Tibial nerve (tissue), 4 donors: ENCODE measurements around the gene TMEM201. TPM values are rescaled to one million over a fixed set of nuclear protein-coding genes. Genes with fewer than 3 reads are reported as not detected.

Experiments used
- DNase-seq, 2 donors: peaks; one replicate each; pipeline ENCODE4 v3.0.0-alpha.2; 2019; ENCODE audit warnings: low spot score in 2 of 2
- H3K27ac ChIP-seq, 4 donors: fragments of 200-600 bp; sonication (generic) in 3 of 4; one replicate each; pipeline ENCODE4 v1.5.1; 2017 to 2019; ENCODE audit warnings: mild to moderate bottlenecking in 1 of 4
- H3K27me3 ChIP-seq, 2 donors: fragments of 200-600 bp; sonication (generic) in 1 of 2; one replicate each; pipeline versions ENCODE4 v1.5.1 to v1.6.0; 2017 to 2019
- H3K36me3 ChIP-seq, 3 donors: fragments of 200-600 bp; sonication (generic); one replicate each; pipeline ENCODE4 v1.5.1; 2018 to 2019
- H3K4me1 ChIP-seq, 4 donors: fragments of 200-600 bp; sonication (generic) in 3 of 4; one replicate each; pipeline ENCODE4 v1.5.1; 2017 to 2019
- H3K4me3 ChIP-seq, 4 donors: fragments of 200-600 bp; sonication (generic) in 3 of 4; one replicate each; pipeline ENCODE4 v1.5.1; 2017 to 2019; ENCODE audit warnings: mild to moderate bottlenecking in 1 of 4, moderate library complexity in 1 of 4
- H3K9me3 ChIP-seq, 4 donors: fragments of 200-600 bp; sonication (generic) in 3 of 4; one replicate each; pipeline ENCODE4 v1.5.1; 2017 to 2019
- EP300 ChIP-seq, 2 donors: sonication (generic); formaldehyde crosslinking; IDR thresholded peaks; one replicate each; pipeline ENCODE4 v1.6.1; 2017; ENCODE audit warnings: antibody characterized with exemption in 2 of 2, mild to moderate bottlenecking in 1 of 2
- POLR2A ChIP-seq, 2 donors: fragments of 450-650 bp; IDR thresholded peaks; one replicate each; pipeline ENCODE4 v1.6.1; 2017; ENCODE audit warnings: antibody characterized with exemption in 2 of 2, mild to moderate bottlenecking in 2 of 2, moderate library complexity in 2 of 2
- WGBS, 2 donors: methylation state at CpG; one replicate each; pipeline ENCODE4 v1.1.5; 2018; 5-methylcytosine and 5-hydroxymethylcytosine counted together
- total RNA-seq, 4 donors: library from RNA; depleted of rRNA; stranded (reverse); fragments of >200 nt; gene quantifications; one replicate each; pipeline ENCODE4 v1.1.0, GENCODE V29; 2016
- TF ChIP-seq, protein P1 (sequence below), 5 experiments: fragments of 200-600 bp in 3 of 5; fragments of 450-650 bp in 2 of 5; sonication (generic) in 3 of 5; IDR thresholded peaks; one replicate each; pipeline ENCODE4 v1.5.1; 2016 to 2019; ENCODE audit warnings: antibody characterized with exemption in 5 of 5, mild to moderate bottlenecking in 3 of 5, moderate library complexity in 2 of 5

The TMEM201 gene, protein sequence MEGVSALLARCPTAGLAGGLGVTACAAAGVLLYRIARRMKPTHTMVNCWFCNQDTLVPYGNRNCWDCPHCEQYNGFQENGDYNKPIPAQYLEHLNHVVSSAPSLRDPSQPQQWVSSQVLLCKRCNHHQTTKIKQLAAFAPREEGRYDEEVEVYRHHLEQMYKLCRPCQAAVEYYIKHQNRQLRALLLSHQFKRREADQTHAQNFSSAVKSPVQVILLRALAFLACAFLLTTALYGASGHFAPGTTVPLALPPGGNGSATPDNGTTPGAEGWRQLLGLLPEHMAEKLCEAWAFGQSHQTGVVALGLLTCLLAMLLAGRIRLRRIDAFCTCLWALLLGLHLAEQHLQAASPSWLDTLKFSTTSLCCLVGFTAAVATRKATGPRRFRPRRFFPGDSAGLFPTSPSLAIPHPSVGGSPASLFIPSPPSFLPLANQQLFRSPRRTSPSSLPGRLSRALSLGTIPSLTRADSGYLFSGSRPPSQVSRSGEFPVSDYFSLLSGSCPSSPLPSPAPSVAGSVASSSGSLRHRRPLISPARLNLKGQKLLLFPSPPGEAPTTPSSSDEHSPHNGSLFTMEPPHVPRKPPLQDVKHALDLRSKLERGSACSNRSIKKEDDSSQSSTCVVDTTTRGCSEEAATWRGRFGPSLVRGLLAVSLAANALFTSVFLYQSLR
- total RNA-seq: 10 to 100 TPM; 11.8 to 22.8 (median 16.3) TPM

DNA sequence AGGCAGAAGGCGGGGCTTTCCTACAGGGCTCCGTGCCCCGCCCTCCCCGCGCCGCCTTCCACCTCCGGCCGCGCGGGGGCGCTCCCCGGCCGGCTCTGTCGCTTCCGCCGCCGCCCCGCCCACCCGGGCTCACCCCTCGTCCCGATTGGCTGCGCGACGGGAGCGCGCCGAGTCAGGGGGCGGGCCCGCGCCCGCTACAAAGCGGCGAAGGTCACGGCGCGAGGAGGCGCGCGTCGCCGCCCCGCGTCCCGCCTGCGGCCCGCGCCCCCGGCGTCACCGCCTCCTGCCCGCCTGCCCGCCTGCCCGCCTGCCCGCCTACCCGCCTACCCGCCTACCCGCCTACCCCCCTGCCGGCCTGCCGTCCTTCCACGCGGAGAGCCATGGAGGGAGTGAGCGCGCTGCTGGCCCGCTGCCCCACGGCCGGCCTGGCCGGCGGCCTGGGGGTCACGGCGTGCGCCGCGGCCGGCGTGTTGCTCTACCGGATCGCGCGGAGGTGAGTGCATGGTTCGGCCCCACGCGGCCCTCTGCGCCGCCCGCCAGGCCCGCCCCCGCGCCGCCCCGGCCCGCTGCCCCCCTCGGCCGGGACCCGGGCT, at the start of gene TMEM201:
TMEM201 (plus strand) TSS at position 361 of the 593 bp plus-strand sequence; CDS start at position 381, 20 bp downstream.
- Histone ChIP-seq H3K36me3 (peaks cover 0 to 5% (median 0%) of the 10 kb centered on the region in 3 donors), H3K27ac (peak within 1 kb of the TSS; percentile 46 to 88 (median 62)), H3K9me3 (no peaks in the 10 kb centered on the region), H3K4me3 (peak within 1 kb of the TSS; percentile 36 to 81 (median 72)), H3K4me1 (peaks cover 0 to 48% (median 19%) of the 10 kb centered on the region in 4 donors), H3K27me3 (no peaks in the 10 kb centered on the region)
- 1% methylated on average over 17 of the region's 94 CpGs; no CpG with 5 or more reads in 1 of the 2 donors for WGBS, 2 donors
- peak in 1 of 2 donors; percentile 21 for TF ChIP-seq EP300 (IDR thresholded peaks at IDR 0.05)
- TF ChIP-seq, protein P1, sequence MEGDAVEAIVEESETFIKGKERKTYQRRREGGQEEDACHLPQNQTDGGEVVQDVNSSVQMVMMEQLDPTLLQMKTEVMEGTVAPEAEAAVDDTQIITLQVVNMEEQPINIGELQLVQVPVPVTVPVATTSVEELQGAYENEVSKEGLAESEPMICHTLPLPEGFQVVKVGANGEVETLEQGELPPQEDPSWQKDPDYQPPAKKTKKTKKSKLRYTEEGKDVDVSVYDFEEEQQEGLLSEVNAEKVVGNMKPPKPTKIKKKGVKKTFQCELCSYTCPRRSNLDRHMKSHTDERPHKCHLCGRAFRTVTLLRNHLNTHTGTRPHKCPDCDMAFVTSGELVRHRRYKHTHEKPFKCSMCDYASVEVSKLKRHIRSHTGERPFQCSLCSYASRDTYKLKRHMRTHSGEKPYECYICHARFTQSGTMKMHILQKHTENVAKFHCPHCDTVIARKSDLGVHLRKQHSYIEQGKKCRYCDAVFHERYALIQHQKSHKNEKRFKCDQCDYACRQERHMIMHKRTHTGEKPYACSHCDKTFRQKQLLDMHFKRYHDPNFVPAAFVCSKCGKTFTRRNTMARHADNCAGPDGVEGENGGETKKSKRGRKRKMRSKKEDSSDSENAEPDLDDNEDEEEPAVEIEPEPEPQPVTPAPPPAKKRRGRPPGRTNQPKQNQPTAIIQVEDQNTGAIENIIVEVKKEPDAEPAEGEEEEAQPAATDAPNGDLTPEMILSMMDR (IDR thresholded peaks at IDR 0.05): peak; percentile 90 to 98 (median 96)
- TF ChIP-seq POLR2A (IDR thresholded peaks at IDR 0.05): peak; percentile 34 to 71
- DNase-seq: peak; percentile 89 to 91

DNA sequence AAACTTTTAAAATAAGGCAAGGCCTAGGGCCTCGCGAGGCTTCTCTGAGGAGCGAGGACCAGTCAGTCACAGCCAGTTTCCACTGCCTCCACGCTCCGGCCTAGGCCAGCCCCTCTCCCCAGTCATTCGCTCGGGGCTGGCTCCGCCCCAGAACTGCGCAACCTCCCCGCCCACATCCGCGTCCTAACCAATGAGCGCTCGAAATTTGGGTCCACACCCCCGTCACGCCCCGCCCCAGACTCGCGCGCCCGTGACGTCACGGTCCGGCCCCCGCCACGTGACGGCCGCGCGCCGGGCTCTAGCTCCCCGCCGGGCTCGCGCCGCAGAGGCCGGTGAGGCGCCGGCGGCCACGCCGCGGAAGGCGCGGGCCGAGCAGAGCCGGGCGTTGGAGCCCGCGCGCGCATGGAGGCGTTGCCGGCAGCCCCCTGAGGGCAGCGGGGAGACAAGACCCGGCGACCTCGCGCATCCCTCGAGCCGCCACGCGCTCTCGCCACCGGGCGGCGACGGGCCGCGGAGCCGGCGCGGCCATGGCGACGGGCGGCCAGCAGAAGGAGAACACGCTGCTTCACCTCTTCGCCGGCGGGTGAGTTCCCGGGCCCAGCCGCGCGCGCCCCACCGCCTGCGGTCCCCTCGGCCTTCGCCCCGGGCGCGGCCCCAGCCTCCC, 49.4 kb upstream of the TMEM201 start, which contains the start of gene SLC25A33:
SLC25A33 (plus strand) TSS at position 301 of the 664 bp plus-strand sequence; CDS start at position 528, 227 bp downstream.
- TF ChIP-seq, protein P1 (IDR thresholded peaks at IDR 0.05): peak in 2 of 5 experiments; percentile 61 to 68
- TF ChIP-seq EP300 (IDR thresholded peaks at IDR 0.05) (peak; percentile 94 to 96), POLR2A (IDR thresholded peaks at IDR 0.05) (peak; percentile 96 to 100)
- Histone ChIP-seq H3K4me3 (peak within 1 kb of the TSS; percentile 68 to 89 (median 74)), H3K4me1 (peaks cover 0 to 29% (median 10%) of the 10 kb centered on the region in 4 donors), H3K27me3 (no peaks in the 10 kb centered on the region), H3K27ac (peak within 1 kb of the TSS; percentile 90 to 94 (median 92)), H3K36me3 (no peaks in the 10 kb centered on the region), H3K9me3 (no peaks in the 10 kb centered on the region)
- WGBS, 2 donors: 2% methylated on average over 18 to 28 of the region's 92 CpGs
- DNase-seq: peak; percentile 98

DNA sequence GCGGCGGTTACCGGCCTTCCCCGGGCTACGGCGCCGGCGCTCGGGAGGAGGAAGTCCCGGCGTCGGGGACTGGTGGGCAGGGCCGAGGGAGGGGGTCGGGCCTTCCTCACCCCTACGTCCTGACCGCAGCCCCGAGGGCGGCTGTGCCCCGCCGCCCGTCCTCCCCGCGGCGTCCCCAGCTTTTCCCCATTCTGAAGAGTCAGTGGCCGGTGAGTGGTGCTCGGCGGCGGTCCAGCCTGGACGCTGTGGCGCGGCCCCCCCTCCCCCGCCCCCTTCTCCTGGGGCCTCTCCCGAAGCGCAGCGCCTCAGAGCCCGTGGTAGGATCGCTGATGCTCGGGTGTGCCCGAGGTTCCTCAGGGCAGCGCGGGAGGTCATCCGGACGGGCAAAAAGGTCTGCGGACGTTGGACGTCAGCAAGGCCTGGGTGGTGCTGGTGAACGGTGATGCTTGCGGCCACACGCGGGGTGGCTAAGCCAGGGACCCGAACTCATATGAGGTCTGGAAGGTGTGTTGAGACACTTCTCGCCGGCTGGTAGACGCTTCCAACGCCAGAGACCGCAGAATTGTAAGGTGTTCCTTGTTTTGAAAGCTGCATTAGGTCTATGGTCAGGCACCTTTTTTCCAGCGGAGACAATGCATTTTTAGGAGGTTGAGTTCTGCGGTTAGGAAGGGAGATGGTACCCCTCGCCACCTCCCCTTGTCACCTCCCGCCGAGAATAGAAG, 48.7 kb upstream of the TMEM201 start:
- no peaks in the 10 kb centered on the region for H3K9me3 ChIP-seq
- H3K27ac ChIP-seq: peak overlapping the region; percentile 90 to 93 (median 92)
- WGBS, 2 donors: 6 to 8% methylated on average over 31 to 49 of the region's 61 CpGs
- TF ChIP-seq EP300 (IDR thresholded peaks at IDR 0.05): peak in 1 of 2 donors; percentile 32
- TF ChIP-seq POLR2A (IDR thresholded peaks at IDR 0.05): no peak
- TF ChIP-seq, protein P1 (IDR thresholded peaks at IDR 0.05): no peak
- DNase-seq: peak in 1 of 2 donors; percentile 21
- H3K4me1 ChIP-seq: peaks cover 0 to 29% (median 10%) of the 10 kb centered on the region in 4 donors
- no peaks in the 10 kb centered on the region for H3K27me3 ChIP-seq
- no peaks in the 10 kb centered on the region for H3K36me3 ChIP-seq
- peak overlapping the region; percentile 68 to 89 (median 74) for H3K4me3 ChIP-seq

- Histone ChIP-seq H3K36me3 (no peaks in the 10 kb centered on the region), H3K27me3 (no peaks in the 10 kb centered on the region), H3K9me3 (no peaks in the 10 kb centered on the region), H3K4me1 (peaks cover 0 to 29% (median 10%) of the 10 kb centered on the region in 4 donors), H3K4me3 (no peak overlapping the region), H3K27ac (peak overlapping the region in 1 of 4 donors; percentile 56)
- TF ChIP-seq EP300 (IDR thresholded peaks at IDR 0.05) (no peak), POLR2A (IDR thresholded peaks at IDR 0.05) (no peak)
- TF ChIP-seq, protein P1 (IDR thresholded peaks at IDR 0.05): no peak
- 6 to 9% methylated on average over 3 of the region's 3 CpGs for WGBS, 2 donors
- DNase-seq: no peak
Observed at GRCh38 chr1:9542430-9542829, 46.3 kb upstream of the TMEM201 start.
